Measurements from ENCODE around the gene KRTAP5-8.

- no peak for TF ChIP-seq CTCF (IDR thresholded peaks at IDR 0.05)
- TF ChIP-seq POLR2A (IDR thresholded peaks at IDR 0.05): no peak
These were observed 10.3 kb downstream of the KRTAP5-8 start, which contains the start of gene KRTAP5-9 for GRCh38 chr11:71548120-71548519.

Measured in esophagus squamous epithelium (tissue), 4 donors.